Stimulated activated naive CD4-positive, alpha-beta T cell (primary cell): ENCODE data around the gene NMRAL1.

Experiments
- DNase-seq, 6 experiments: peaks; one replicate each; lab custom pipeline; 2025; lab: John Stamatoyannopoulos, UW

Gene NMRAL1

DNA sequence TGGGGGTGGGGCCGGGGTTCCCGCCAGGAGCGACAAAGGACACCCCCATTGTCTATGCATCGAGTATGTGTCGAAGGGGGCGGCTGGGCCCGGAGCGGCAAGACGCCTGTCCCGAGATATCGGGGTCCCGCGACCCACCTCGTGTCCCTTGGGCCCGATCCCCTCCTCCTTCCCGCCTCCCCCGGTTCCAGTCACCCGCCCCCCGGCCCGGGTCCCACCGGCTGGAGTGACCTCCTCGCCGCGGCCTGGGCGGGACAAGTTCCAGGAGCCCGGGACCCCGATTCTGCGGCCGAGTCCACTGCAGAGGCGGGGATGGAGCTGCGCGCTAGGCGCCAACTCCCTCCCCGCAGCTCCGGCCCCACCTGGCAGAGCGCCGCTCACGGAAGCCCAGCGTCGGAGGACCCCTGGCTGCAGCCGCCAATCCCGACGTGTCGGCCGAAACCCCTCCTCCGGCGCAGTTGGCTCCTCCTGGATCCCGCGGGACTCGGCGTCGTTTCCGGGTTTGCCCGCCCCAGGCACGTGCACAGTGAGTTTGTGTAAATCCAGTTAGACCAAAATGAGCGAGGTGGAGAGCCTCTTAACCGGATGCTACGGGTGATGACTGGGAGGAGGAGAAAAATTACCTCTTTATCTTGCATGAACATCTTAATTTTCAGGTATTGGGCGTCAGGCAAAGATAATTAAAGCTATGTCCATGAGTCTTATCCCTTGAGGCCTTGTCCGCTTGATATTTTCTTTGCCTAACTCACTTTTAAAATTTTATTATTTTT lies at the start of gene NMRAL1:
Gene NMRAL1 (minus strand): TSS at position 434 of the 770 bp plus-strand sequence. CDS start 493 bp downstream, outside the sequence.
- DNase-seq = peak; percentile 74 to 89 (median 82)

DNA sequence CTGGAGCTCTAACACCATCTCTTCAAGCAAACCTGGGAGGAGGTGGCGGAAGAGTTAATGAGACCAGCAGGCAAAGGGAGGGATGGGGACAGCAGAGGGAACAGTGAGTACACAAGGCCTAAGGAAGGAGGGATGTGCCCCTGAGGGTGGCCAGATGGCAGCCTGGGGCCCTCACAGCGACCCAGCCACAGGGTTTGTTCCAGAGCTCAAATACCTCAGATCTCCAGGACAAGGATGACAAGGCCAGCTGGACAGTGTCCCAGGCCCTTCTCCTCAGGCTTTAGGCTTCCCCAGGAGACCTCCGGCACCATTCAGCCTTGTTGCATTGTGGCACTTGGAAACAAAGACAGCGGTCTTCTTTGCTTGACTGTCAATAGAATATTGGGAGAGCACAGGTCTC lies 49.3 kb upstream of the NMRAL1 start:
- no peak for DNase-seq

DNA sequence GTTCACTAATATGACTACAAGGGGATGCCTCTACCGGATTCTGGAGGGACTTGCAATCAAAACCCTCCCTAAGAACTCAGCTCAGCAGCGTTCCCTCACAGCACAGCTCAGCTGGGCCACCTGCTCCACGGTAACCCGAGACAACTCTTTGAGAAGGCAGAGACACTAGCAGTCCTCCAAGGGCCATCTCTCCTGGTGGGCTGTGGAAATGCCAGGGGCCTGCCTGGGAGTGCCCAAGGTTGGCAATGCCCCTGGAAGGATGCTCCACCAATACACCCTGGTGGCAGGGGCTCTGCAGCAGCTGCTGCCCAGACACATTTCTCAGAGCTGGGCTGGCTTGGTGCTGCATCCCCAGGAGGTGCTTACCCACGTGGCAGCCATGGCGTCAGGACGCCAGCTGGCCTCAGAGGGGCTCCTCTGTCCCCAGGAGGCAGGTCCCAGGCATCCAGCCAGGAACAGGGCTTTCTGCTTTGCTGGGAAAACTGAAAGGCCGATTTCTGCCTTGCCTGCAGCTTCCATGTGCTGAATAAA lies 47.7 kb upstream of the NMRAL1 start:
- no peak for DNase-seq

DNA sequence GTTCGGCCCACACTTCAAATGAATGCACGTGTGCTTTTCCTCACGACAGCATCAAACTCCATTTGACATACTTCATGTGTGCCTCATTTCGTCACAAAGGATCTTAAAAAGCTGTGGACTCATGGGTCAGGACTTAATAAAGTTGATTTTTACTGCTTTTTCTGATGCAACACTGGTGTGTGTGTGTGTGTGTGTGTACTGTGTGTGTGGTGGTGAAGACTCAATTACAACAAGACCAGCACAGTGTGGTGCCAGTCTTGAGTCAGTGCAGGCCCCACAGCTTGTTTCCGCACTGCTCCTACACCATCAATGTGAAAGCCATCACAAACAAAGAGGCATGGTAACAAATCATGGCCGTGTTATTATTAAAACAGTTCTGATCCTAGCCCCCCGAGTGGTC lies 46.5 kb upstream of the NMRAL1 start:
- DNase-seq = no peak

DNA sequence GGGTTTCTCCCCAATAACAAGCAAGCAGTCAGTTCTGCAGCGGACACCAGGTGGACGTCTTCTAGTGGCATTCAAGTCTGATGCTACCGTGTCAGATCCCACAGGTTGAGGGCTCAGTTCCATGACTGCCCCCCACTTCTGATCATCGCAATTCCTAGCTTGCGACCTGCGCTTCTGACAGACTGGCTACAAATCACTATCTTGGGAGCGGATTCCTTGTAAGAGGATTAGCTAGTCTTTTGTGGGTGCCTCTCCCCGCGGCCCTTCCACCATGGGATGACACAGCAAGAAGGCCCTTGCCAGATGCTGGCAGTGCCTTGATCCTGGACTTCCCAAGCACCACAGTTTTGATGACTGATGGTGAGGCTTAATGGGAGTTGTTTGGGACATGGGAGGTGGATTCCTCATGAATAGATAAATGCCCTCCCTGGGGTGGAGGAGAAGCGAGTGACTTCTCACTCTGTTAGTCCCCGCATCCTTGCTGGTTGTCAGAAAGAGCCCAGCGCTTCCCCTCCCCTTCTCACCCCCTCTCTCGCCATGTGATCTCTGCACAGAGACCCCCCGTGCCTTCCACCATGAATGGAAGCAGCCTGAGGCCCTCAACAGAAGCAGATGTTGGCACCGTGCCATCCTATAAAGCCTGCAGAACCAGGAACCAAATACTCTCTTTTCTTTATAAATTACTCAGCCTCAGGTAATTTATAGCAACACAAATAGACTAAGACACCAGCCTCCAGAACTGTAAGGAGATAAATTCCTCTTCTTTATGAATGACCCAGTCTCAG lies 45.0 kb upstream of the NMRAL1 start:
- no peak for DNase-seq

DNA sequence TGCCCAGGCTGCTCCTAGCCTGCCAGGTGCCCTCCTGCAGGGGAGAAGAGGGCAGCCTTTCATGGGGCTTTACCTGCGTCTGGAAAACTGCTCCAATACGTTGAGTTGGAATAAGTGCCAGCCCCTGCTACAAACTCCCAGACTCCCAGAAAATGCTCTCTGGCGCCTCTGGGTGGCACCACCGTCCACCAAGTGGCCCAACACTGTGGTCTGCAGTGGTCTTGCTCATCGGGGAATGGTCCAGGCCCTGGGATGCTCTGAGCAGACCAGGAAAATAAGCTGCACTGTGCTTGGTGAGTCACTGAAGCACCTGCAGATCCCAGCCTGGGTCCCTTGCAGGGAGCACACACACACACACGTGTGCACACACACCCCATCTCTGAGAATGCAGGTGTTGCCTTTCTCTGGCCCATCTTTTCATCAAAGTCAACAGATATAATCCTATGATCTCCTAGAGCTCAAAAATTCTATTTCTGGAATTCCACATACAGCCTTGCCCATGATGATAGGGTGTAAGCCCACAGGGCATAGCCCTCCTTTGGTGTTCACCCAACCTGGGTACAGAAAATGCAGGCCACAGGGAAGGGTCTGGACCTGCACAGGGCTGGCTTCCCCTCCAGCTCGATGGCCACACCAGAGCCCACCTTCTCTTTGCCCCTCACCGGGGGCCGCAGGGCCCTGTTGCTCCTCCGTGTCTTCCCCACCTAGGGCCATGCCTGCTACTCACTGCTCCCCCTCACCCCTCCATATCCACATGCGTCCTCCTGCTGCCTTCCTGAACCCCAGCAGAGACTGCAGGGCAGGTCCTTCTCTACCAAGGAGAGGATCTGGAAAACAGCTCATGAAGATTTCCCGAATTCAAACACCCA lies 43.6 kb upstream of the NMRAL1 start:
- DNase-seq = no peak

DNA sequence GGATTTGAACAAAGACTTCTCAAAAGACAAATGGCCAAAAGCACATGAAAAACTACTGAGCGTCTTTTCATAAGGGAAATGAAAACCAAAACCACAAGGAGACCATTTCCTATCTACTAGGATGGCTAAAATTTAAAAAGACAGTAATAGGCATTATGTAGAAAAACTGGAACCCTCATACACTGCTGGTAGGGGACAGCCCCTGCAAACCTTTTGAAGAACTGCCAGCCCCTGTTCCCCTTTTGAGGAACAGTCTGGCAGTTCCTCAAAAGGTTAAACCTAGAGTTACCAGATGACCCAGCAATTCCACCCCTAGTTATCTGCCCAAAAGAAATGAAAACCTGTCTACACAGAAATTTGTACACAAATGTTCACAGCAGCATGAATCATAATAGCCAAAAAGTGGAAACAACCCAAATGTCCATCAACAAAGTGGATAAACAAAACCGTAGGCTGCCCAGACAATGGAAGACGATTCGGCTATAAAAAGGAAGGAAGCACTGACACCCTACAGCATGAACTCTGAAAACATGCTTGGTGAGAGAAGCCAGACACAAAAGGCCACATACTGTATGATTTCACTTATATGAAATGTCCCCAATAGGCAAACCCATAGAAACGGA lies 41.3 kb upstream of the NMRAL1 start:
- DNase-seq = no peak

DNA sequence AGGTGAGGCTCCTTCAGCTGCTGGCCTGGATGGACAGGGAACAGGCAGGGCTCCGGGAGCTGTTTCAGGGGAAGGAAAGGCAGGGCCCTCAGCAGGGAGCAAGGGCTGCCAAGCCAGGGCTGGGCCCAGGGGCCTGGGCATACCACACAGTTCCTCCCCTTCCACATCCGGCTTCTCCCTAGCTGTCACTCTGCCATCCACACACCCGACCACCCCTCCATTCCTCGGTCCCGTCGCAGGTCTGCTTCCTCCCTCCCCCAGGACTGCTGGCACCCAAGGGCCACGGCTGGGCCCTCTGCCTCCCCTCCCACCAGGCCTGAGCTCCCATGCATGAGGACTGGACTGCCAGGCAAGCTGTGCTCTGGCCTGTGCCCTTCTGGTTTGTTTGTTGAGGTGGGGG lies 40.2 kb upstream of the NMRAL1 start:
- DNase-seq = no peak

DNA sequence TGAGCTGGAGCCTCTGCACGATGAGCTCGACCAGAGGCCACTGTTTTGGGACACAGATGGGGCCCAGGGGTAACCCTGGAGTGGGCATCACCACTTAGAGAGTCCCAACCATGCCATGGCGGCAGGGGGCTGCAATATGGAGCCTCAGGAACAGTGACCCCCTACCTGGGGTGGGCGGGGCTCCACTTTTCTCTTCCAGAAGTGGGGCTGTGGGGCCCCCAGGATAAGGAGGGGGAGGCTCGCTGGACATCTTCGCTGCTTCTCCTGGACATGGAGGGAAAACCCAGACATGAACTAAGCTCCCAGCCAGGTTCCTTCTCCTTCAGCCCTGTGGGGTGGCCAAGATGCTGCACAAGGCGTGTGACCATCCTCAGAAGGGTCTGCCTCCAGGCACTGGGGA lies 39.5 kb upstream of the NMRAL1 start:
- DNase-seq = no peak

DNA sequence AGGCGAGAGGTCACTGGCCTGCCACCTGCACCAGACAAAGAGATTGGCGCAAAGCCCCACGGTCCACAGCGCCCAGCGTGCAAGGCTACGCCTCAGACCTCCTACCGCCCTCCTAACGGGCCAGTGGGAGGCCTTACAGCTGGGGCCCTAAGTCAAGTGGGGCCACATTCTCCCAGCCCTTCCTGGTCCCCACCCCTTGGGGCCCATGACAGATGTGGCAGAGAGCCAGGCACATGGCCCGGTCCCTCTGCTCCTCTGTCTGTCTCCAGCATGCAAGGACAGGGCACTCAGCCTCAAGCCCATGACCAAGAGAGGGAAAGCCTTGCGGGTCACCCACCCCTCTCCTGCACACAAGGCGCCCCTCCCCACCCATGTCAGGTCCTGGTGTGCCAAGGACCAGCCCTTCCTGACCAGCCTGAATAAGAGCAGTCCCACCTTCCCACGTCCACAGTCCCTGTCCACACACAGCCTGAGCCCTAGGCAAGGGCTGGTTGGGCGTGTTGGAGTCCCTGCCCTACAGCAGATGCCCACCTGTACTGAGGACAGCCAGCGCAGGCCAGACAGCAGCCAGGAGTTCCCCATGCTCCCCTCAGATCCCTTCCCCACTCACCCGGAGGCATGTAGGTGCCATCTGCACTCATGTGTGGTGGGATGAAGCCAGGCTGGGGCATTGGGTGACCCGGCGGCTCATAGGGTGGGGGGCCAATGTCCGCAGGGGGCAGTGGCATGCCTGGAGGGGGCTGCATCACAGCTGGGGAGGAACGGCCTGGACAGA lies 38.8 kb upstream of the NMRAL1 start:
- DNase-seq = no peak

DNA sequence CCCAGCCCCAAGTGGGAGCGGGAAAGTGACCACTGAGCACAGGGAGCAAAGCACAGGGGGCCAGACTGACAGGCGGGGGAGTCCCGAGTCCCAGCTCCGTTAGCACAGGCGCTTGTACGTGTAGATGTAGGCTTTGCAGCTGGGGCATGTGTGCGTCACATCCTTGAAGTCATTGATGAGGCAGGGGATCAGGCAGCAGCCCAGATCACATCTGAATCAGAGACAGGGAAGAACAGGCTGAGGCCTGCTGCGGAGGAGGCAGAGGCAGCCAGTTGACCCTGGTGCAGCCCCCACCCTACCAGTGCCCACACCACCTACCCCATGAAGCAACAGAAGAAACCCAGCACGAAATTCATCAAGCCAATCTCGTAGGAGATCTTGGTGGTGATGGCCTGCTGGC lies 38.0 kb upstream of the NMRAL1 start:
- DNase-seq = no peak

DNA sequence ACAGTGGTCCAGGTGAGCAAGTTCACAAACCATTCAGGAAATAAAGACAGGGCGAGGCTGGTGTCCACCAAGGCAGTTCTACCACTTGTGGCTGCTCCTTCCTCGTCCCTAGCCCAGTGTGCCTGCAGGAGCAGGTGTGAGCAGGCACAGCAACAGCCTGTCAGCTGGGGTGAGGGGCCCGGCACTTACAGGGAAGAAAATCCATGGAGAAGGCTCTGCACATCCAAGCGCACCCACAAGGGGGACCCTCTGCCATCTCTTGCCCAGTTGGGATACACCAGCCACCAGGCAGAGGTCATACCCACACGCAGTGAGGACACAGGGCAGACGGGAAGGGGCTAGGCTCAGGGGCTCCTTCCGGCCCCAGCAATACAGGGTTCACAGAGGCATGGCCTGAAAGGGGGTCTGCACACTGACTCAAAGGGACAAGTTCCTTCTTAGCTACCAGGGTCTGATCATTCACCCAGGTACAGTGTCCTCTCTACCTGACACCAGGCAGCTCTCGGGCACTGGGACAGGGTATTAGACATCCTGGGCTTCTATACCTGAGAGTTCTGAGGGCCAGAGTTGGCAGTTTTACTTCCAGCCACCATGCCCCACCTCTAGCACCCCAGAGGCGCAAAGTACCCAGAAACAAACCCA lies 37.1 kb upstream of the NMRAL1 start:
- no peak for DNase-seq

DNA sequence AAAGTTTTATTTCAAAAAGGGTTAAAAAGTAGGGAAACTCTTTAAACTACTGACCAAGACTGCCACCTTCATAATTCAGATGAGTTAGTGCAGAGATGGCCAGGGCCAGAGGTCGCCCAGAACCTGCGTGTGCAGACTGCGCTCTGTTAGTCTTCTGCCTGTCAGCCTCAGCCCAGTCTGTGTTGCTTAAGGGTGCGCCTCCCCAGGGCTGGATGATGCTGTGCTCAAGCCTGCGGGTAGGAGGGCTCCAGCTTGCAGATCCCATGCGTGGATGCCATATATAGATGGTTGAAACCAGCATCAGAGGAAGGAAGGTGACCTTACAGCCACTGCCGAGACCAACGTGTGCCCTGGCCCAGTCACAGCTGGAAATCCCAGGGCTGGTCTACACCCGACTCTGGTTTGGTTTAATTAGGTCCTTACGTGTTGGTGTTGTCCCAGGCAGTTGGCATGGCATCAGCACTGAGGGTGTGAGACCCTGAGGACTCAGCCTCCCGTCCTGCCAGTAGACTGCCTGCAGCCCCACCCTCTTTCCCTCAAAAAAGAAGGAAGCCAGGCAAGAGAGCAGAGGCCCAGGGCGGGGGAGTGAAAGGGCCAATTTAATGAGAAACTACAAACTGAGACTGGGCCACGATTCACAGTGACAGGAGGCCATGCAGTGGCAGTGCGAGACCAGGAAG lies 36.5 kb upstream of the NMRAL1 start:
- DNase-seq = no peak

DNA sequence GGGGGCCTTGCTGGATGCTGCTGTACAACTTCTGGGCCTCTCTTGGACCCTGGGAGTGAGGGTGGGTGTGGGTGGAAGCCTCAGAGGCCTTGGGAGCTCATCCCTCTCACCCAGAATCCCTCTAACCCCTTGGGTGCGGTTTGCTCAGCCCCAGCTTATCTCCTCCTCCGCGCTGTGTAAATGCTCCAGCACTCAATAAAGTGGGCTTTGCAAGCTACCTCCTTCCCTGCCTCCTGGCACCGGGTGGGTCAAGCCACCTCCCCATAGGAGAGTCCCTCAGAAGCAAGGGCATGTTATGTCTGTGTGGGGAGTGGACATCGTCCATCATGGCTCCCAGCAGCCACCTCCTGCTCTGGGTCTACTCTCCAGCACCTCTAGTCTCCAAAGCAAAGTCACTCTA lies 35.7 kb upstream of the NMRAL1 start:
- DNase-seq = no peak

DNA sequence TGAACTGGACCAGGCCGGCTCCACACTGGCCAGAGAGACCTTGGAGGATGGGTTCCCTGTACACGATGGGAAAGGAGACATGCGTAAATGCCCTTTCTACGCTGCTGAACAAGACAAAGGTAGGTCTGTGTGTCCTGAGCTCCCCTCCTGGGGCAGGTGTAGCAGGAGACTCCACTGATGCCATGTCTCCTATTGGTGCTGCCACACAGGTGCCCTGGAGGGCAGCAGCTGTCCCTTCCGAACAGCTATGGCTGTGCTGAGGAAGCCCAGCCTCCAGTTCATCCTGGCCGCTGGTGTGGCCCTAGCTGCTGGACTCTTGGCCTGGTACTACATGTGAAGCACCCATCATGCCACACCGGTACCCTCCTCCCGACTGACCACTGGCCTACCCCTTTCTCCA lies 35.0 kb upstream of the NMRAL1 start:
- no peak for DNase-seq

DNA sequence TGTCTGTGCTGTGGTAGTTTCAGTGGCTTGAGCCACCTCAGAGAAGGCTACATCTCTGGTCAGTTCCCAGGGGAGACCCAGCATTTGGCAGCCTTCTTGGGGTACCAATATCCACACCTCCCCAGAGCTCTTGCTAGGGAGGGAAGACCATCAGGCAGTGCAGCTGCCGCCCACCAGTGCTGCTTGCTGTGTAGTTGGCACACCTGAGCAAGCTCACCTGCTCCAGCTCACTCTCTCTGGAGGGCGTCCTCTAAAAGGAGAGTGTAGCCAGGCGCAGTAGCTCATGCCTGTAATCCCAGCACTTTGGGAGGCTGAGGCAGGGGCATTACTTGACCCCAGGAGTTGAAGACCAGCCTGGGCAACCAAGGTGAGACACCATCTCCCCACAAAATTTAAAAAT lies 34.4 kb upstream of the NMRAL1 start:
- DNase-seq = no peak

DNA sequence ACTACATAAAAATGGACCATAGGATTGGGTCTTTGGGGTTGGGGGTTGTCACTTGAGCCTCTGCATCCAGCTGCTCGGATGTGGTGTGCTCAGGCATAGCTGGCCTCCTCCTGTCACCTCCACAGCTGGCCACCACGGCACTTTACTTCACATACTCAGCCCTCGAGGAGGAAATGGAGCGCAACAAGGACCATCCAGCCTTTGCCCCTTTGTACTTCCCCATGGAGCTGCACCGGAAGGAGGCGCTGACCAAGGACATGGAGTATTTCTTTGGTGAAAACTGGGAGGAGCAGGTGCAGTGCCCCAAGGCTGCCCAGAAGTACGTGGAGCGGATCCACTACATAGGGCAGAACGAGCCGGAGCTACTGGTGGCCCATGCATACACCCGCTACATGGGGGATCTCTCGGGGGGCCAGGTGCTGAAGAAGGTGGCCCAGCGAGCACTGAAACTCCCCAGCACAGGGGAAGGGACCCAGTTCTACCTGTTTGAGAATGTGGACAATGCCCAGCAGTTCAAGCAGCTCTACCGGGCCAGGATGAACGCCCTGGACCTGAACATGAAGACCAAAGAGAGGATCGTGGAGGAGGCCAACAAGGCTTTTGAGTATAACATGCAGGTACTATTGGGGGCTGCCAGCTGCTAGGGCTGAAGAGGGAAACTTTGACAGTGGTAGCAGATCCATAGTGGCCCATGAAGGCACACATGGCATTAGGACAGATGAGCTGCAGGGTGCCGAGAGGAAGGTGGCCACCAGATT lies 33.3 kb upstream of the NMRAL1 start:
- DNase-seq = no peak

DNA sequence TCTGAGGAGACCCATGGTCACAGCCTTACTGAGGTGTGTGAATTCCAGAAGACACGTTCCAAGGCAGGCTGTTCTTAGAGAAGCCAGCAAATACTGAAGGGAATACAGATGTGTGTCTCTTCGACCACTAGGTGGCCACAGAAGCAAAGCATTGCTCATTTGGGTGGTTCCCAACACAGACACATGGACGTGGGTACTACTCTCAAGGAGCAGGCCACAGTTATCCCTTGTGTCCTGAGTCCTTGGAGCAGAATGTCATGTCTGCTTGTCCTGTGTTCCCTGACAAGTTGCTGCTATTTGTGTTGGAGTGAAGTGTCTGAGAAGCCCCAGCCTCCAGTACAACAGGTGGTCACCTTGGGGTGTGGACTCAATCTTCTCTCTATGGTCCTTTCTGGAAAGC lies 32.0 kb upstream of the NMRAL1 start:
- peak; percentile 26 to 71 (median 44) for DNase-seq
